HL-60 (cell line): ENCODE results near the gene ARL2BP.

Experiments
- CTCF ChIP-seq: IDR thresholded peaks from one replicate; pipeline ENCODE4 v1.5.1; 2011; ENCODE audit warnings: low read length, control low read depth, inconsistent platforms; ENCODE audit not compliant: insufficient read depth
- GABPA ChIP-seq: IDR thresholded peaks from 2 replicates; pipeline ENCODE4 v1.6.1; 2012; ENCODE audit warnings: low read depth
- POLR2AphosphoS5 ChIP-seq: IDR thresholded peaks from 2 replicates; pipeline ENCODE4 v1.6.1; 2012; ENCODE audit warnings: low read depth
- REST ChIP-seq: IDR thresholded peaks from 2 replicates; pipeline ENCODE4 v1.6.1; 2012; ENCODE audit warnings: low read depth; ENCODE audit not compliant: insufficient replicate concordance
- SPI1 ChIP-seq: IDR thresholded peaks from 2 replicates; pipeline ENCODE4 v1.6.1; 2012; ENCODE audit warnings: low read depth, mild to moderate bottlenecking, borderline replicate concordance

GRCh38 chr16:57255686-57256415, 10.8 kb downstream of the ARL2BP start:
- TF ChIP-seq GABPA (no peak), CTCF (no peak), SPI1 (no peak), REST (no peak), POLR2AphosphoS5 (no peak)
